HG02763 (cell line): Measurements from ENCODE around the gene TXNL4B.
A peak's percentile ranks its signal among the peaks of the same experiment; 100 is the strongest.

Source experiments
- ATAC-seq: cut with Tn5 transposase; IDR thresholded peaks from one replicate; pipeline ENCODE4 v1.9.1; 2021; ENCODE audit warnings: mild to moderate bottlenecking, moderate library complexity; ENCODE audit not compliant: unreplicated experiment

The TXNL4B gene

DNA sequence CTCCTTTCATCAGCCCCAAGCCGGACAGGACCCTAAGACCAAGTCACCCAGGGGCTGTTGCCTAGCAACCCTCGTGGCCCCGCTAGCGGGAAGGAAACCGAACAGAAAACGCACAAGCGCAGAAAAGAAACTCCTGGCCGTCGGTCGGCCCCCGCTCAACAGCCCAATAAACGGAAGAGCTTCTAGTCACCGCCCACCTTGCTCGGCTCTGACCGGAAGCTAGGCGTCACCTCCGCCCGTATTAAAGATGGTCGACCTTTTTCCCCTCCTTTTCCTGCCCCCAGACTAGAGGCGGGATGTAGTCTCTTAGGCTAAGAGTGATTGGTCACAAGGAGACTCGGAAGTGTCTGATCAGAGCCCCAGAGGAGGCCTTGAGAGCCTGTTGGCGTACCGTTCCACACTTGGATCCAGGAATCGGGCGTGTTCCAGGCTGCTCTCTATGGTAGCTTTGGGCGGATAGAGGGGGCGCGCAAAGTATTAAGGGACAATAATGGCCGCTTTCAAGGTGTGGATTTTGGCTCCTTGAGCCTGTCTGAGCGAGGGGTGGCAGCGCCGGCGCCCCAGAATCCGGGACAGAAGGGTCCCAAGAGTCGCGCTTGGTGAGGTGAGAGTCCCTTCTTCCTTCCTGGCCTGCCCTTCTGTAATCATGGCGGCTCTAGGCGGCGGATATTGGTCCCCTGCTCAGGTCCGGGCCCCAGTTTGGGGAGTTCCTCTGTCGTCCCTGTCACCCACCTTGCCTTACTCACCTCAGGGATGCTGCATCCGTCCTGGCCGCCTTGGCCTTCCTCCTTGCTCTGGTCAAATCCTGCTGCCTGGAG, at the start of gene TXNL4B, which contains the start of gene DHX38:
TSS of gene TXNL4B (minus strand) at position 173 of the 818 bp plus-strand sequence. CDS start 2,871 bp downstream, outside the sequence.
TSS of gene DHX38 (plus strand) at position 400 of the 818 bp plus-strand sequence. CDS start 2,311 bp downstream, outside the sequence.
- peak; percentile 98 for ATAC-seq

DNA sequence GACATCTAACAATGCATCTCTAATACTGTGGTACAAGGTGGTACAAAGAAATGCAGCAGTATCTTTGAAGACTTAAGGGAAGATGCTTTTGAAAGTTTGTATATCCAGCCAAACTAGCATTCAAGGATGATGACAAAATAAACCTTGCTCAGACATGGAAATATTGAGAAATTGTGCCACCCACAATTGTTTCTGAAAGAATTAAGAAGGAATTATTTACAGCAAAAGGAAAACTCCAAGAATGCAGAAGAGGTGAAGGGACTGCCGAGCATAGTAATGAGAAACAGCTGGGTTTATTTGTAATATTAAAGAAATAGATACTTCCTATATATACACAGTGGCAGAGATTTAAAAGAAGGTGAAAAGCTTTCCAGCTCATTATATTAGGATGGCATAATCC, 49.1 kb upstream of the TXNL4B start:
- ATAC-seq, result no peak

DNA sequence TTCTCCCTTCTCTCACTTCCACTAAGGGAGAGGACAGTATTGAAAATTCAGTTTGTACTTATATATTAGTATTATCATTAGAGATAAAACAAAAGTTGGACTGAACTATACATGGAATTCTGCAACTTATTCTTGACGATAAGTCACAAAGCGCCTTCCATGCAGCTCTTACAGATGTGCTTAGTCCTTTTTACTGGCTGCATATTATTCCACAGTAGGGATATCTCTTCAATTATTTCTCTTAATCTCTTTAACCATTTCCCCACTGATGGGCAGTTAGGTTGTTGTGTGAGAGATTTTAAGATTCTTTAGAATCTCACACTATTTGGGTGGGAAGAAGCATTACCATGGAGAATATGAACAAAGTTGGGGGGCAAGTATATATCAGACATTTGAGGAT, 46.5 kb upstream of the TXNL4B start:
- ATAC-seq, result no peak

DNA sequence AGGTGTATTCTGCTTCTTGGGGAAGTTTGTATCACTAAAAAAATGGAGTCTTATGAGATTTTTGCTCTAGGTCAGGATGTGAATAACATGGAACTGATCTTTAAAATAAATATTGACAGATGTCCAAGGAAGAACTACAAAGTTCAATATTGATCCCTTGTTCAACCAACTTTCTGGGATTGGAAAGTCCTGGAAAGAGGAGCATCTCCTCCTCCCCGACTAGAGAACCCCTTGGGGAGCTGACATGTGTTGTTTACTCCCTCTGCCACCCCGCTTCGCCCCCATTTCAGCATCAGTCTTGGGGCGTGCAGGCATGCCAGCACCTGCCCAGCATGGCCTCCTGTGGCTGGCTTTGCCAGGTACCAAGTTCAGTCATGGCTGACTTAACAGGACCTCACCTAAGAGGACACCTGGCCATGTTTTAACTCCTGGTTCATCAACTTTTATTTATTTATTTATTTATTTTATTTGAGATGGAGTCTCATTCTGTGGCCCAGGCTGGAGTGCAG, 44.7 kb upstream of the TXNL4B start:
- no peak for ATAC-seq

GRCh38 chr16:72137380-72138063, 44.1 kb upstream of the TXNL4B start:
- ATAC-seq, result no peak

GRCh38 chr16:72134507-72134906, 41.1 kb upstream of the TXNL4B start:
- ATAC-seq, result no peak

GRCh38 chr16:72132726-72133125, 39.3 kb upstream of the TXNL4B start:
- ATAC-seq, result no peak

- ATAC-seq, result no peak
Measured at GRCh38 chr16:72131036-72131435, 37.6 kb upstream of the TXNL4B start.

DNA sequence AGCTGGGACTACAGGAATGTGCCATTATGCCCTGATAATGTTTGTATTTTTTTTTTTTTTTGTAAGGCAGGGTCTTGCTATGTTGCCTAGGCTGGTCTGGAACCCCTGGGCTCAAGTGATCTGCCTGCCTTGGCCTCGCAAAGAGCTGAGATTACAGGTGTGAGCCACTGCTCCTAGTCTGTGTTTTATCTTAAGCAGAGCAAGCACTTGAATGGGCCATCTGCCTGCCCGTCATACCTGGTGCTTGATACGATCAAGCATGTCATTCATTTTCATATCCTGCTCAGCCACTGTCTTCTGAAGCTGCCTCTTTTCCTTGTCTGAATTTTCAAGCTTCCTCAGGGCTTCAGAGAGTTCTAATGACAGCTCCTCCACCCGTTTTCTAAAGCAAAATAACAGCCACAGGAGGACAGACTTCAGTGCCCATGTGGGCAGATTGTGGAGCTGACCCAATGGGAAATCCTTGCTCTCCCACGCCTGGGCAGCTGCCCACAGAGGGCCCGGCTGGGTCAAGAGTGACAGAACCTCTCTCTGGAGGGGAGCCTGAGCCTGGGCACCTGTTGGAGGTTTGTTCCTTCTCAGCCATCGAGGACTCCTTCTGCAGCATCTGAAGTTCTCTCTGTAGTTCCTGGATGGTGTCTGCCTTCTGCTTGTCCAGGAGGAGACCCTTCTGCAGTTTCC, 36.7 kb upstream of the TXNL4B start:
- no peak for ATAC-seq

DNA sequence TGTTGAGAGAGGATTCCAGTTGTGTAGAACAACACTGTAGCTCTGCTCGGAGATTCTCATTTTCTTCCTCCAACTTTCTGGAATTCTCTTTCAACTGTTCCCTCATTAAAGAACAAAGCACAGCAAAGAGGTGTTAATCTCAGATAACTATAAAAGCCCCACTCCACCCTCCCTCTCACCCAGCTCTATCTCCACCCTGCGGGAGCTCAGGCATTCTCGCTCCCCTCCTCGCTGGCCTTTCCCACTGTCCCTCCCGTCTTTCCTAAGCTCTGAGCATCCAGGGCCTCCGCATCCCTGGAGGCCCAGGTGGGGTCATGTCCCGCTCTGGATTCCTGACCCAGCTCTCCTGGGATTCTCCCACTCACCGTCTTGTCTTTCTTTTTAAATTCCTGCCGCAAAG, 35.3 kb upstream of the TXNL4B start:
- no peak for ATAC-seq

DNA sequence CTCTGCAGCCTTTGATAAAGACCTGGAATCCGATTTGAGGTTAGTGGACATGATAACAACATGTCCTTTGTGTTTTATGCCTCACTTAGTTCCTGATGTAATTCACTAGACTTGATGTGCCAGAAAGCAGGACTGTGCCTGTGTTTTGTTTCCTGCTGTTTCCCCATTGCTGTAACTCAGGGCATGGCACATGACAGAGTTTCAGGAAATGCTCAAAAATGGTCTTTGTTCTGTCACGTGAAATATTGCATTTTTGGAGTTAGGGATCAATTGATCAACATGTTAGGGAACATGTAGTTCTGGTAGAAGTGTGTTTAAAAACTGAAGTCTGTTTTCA, 33.0 kb upstream of the TXNL4B start:
- no peak for ATAC-seq

GRCh38 chr16:72125635-72126428, 32.4 kb upstream of the TXNL4B start:
- no peak for ATAC-seq

GRCh38 chr16:72124761-72125634, 31.6 kb upstream of the TXNL4B start:
- peak; percentile 61 for ATAC-seq

GRCh38 chr16:72124148-72124547, 30.7 kb upstream of the TXNL4B start:
- ATAC-seq, result no peak

DNA sequence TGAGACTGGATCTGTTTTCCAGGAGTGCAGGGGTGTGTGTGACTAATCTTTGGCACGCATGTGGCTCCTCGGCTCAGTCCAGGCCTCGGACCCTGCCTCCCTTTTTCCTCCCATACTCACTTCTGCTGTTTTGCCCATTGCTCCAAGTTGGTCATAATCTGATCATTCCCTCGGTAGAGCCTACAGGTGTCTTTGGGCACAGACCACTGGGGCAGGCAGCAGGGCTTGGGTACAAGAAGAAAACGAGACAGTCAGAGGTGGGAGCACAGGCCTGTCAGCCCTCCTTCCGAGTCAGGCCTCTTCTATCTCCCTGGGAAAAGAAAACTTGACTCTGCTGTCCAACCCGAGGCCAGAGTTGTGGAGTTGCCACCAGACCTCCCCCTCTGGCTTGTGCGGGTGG, 30.0 kb upstream of the TXNL4B start:
- no peak for ATAC-seq

GRCh38 chr16:72122916-72123315, 29.5 kb upstream of the TXNL4B start:
- no peak for ATAC-seq

DNA sequence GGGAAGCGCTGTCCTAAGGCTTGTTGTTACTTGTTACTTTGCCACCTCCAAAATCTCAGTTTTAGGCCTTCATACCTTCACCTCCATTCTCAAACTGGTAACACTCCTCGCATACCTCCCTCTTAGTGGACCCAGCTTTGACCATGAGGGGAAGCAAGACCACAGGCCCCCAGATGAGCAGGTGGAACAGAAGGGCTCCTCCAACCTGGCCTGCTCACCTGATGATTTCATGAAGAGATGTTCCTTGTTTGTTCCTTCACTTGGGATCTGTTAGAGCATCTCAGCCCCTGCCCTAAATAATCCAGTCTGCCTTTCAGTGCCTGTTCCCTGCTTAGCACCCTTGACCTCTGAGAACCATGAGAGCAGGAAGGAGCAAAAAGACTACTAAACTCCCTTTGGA, 28.9 kb upstream of the TXNL4B start:
- no peak for ATAC-seq

DNA sequence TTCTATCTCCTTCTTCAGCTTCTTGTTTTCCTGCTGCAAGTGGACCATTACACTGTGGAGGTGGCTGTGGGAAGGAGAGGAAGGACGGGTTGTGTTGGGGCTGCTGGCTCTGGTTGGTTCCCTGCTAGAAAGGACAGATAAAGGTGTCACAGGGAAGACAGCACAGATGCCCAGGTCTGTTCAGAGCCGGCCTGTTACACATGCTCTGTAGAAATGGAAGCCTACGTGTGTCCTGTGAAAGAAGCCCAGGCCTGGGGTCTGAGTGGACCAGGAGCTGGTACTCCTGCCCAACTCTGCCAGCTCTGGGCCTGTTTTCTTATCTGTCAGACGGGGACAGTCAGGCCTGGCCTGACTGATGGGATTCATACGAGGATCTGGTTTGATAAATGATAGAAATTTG, 26.6 kb upstream of the TXNL4B start:
- ATAC-seq, result no peak

GRCh38 chr16:72113616-72113945, 20.2 kb upstream of the TXNL4B start:
- no peak for ATAC-seq
